Measurements from ENCODE around the gene VGF. TPM values are rescaled to one million over a fixed set of nuclear protein-coding genes. Genes with fewer than 3 reads are reported as not detected.
"Not testable (repeated sequence)": the region's sequence is repeated elsewhere in the genome, so short reads cannot be mapped to it uniquely, and the experiment has no call there.

The VGF gene
- total and polyA plus RNA-seq, 7 donors = 0.03 to 4.3 (median 0.10) TPM; not detected in 4

DNA sequence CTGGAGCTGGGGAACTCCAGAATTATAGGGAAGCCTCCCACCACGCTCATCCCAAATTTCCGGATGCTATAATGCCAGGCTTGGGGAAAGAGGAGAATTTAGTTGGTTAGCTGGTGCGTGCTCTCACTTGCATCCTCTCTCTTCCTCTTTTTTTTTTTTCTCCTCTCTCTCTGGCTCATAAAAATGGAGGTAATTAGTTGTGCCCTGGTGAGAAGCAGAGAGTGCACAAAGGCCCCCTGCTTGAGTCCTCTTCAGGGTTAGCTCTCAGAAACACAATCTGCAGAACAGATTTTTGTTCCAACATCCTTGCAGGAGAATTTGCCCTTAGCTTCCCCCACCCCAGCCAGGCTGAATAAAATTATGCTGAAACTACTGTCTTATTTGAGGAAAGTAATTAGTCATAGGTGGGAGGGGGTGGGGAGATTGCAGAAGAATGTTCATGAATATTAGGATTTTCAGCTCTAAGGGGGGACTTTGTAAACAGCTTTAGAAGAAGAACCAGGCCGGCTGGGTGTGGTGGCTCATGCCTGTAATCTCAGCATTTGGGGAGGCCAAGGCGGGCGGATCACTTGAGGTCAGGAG lies 30.9 kb downstream of the VGF start:
- Histone ChIP-seq H3K27me3 (ENCODE audit: insufficient read depth in 3 of 3, low read length in 2 of 3) (peaks cover 0 to 18% (median 0%) of the 10 kb centered on the region in 3 donors), H3K4me1 (peaks cover 15% of the 10 kb centered on the region), H3K27ac (no peak overlapping the region), H3K4me3 (no peak overlapping the region), H3K9me3 (no peaks in the 10 kb centered on the region), H3K36me3 (ENCODE audit: insufficient read depth in 1 of 2, low read depth in 1 of 2) (peaks cover 0 to 4% of the 10 kb centered on the region in 2 donors)
- intact Hi-C loops (cut with DNase I) = no loop called here
- no peak for DNase-seq
- TF ChIP-seq, protein P1, sequence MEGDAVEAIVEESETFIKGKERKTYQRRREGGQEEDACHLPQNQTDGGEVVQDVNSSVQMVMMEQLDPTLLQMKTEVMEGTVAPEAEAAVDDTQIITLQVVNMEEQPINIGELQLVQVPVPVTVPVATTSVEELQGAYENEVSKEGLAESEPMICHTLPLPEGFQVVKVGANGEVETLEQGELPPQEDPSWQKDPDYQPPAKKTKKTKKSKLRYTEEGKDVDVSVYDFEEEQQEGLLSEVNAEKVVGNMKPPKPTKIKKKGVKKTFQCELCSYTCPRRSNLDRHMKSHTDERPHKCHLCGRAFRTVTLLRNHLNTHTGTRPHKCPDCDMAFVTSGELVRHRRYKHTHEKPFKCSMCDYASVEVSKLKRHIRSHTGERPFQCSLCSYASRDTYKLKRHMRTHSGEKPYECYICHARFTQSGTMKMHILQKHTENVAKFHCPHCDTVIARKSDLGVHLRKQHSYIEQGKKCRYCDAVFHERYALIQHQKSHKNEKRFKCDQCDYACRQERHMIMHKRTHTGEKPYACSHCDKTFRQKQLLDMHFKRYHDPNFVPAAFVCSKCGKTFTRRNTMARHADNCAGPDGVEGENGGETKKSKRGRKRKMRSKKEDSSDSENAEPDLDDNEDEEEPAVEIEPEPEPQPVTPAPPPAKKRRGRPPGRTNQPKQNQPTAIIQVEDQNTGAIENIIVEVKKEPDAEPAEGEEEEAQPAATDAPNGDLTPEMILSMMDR (IDR thresholded peaks at IDR 0.05) = no peak
- ATAC-seq = no peak
- 73 to 76% (median 74%) methylated on average over 5 to 6 of the region's 6 CpGs for WGBS, 3 donors

GRCh38 chr7:101133621-101134398 lies 31.6 kb downstream of the VGF start:
- Histone ChIP-seq H3K4me1 (peaks cover 14% of the 10 kb centered on the region), H3K36me3 (ENCODE audit: insufficient read depth in 1 of 2, low read depth in 1 of 2) (peaks cover 0 to 4% of the 10 kb centered on the region in 2 donors), H3K9me3 (no peaks in the 10 kb centered on the region), H3K27me3 (ENCODE audit: insufficient read depth in 3 of 3, low read length in 2 of 3) (peaks cover 0 to 18% (median 0%) of the 10 kb centered on the region in 3 donors), H3K27ac (no peak overlapping the region), H3K4me3 (no peak overlapping the region)
- WGBS, 3 donors = 74 to 79% (median 77%) methylated on average over 15 of the region's 15 CpGs
- intact Hi-C loops (cut with DNase I) = no loop called here
- DNase-seq (no peak), ATAC-seq (no peak)
- TF ChIP-seq, protein P1 (IDR thresholded peaks at IDR 0.05) = no peak

DNA sequence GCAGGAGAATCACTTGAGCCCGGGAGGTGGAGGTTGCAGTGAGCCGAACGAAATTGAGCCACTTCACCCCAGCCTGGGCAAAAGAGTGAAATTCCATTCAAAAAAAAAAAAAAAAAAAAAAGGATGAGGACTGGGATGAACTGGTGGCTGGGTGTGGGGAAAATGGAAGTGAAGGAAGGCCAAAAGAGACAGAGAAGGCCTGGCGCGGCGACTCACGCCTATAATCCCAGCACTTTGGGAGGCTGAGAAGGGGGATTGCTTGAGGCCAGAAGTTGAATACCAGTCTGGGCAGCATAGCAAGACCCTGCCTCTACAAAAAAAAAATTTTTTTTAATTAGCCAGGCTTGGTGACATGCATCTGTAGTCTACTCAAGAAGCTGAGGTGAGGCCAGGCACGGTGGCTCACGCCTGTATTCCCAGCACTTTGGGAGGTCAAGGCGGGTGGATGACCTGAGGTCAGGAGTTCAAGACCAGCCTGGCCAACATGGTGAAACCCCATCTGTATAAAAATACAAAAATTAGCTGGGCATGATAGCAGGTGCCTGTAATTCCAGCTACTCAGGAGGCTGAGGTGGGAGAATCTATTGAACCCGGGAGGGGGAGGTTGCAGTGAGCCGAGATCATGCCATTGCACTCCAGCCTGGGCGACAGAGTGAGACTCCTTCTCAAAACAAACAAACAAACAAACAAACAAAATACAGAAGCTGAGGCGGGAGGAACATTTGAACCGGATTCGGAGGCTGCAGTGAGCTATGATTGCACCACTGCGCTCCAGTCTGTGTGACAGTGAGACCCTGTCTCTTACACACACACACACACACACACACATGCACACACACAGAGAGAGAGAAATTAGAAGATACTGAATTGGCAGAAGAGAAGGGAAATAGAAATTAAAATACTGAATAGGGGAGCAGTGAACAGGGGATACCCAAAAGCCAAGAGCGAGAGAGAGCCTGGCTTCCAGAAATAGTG lies 32.5 kb downstream of the VGF start:
- peaks cover 0 to 18% (median 0%) of the 10 kb centered on the region in 3 donors for H3K27me3 ChIP-seq (ENCODE audit: insufficient read depth in 3 of 3, low read length in 2 of 3)
- WGBS, 3 donors = 83 to 91% (median 85%) methylated on average over 18 of the region's 18 CpGs
- H3K9me3 ChIP-seq; H3K36me3 ChIP-seq (ENCODE audit: insufficient read depth in 1 of 2, low read depth in 1 of 2); H3K4me1 ChIP-seq; H3K4me3 ChIP-seq; intact Hi-C loops (cut with DNase I); H3K27ac ChIP-seq; ATAC-seq; DNase-seq: not testable (repeated sequence)

DNA sequence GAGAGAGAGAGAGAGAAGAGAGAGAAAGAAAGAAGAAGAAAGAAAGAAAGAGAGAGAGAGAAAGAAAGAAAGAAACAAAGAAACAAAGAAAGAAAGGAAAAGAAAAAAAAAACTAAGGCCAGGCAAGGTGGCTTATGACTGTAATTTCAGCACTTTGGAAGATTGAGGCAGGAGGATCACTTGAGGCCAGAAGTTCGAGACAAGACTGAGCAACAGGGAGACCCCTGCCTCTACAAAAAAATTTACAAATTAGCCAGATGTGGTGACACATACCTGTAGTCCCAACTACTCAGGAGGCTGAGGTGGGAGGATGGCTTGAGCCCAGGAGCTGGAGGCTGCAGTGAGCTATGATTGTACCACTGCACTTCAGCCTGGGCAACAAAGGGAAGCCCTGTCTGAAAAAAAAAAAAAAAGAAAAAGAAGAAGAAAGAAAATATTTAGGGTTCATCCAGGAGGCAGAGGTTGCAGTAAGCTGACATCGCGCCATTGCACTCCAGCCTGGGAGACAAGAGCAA lies 35.7 kb downstream of the VGF start:
- H3K36me3 ChIP-seq (ENCODE audit: insufficient read depth in 1 of 2, low read depth in 1 of 2) = peaks cover 0 to 4% of the 10 kb centered on the region in 2 donors
- WGBS, 3 donors = 85 to 97% (median 93%) methylated on average over 3 of the region's 3 CpGs
- H3K27me3 ChIP-seq (ENCODE audit: insufficient read depth in 3 of 3, low read length in 2 of 3) = peaks cover 0 to 34% (median 5%) of the 10 kb centered on the region in 3 donors
- no peak overlapping the region for H3K4me3 ChIP-seq
- TF ChIP-seq, protein P1 (IDR thresholded peaks at IDR 0.05) = no peak
- intact Hi-C loops (cut with DNase I) = no loop called here
- ATAC-seq = no peak
- DNase-seq = no peak
- no peaks in the 10 kb centered on the region for H3K4me1 ChIP-seq
- H3K9me3 ChIP-seq = no peaks in the 10 kb centered on the region
- no peak overlapping the region for H3K27ac ChIP-seq
